Germinal center (tissue), 1 donor: ENCODE measurements around the gene LGALS7.
A peak's percentile ranks its signal among the peaks of the same experiment; 100 is the strongest.
"Not testable (repeated sequence)": the region's sequence is repeated elsewhere in the genome, so short reads cannot be mapped to it uniquely, and the experiment has no call there.

ENCODE experiments used
- DNase-seq: peaks from one replicate; pipeline ENCODE4 v3.0.0; 2012; ENCODE audit warnings: mixed read lengths, low spot score

LGALS7 gene

DNA sequence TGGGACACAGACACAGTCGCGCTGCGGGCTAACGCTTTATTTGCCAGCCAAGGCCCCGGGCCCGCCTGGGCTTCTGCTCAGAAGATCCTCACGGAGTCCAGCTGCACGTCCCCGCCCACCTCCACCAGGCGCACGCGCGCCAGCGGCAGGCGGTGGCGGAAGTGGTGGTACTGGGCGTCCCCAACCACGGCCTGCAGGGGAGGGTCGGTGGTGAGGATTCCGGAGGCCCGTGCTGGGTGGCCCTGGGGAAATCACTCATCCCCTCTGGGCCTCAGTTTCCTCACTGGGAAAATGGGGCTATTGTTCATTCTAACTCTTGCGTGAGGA lies 2.4 kb downstream of the LGALS7 start:
- not testable (repeated sequence) for DNase-seq

DNA sequence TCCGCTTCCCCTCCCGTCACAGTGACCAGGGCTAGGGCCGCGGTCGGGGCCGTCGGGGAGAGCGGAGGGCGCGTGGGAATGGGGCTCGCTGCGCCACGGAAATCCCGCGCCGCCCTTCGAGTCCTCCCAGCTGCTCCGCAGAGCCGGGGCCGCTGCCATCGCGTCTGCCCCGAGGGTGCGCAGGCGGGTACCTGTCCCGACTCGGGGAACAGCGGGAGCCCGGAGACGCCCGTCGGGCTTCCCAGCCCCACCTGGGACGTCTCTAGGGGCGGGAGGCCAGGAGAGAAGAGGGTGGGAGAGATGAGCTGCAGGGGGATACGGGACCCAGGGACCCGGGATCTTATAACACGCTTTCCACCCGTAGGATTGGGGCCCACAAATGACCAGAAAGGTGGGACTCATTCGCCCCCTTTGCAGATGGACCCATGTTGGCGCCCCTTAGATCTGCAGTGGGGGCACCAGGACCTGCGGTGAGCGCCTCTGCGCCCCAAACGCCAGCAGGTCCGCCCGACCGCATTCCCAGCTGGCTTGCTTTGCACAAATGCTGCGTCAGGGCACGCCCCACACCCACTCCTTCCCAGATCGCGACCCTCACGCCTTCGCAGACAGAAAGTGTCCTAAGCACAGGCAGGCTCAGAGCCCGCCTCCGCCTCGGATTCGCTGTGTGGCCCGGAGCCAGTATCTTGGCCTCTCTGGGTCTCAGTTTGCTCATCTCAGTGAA lies 2.9 kb downstream of the LGALS7 start:
- not testable (repeated sequence) for DNase-seq

DNA sequence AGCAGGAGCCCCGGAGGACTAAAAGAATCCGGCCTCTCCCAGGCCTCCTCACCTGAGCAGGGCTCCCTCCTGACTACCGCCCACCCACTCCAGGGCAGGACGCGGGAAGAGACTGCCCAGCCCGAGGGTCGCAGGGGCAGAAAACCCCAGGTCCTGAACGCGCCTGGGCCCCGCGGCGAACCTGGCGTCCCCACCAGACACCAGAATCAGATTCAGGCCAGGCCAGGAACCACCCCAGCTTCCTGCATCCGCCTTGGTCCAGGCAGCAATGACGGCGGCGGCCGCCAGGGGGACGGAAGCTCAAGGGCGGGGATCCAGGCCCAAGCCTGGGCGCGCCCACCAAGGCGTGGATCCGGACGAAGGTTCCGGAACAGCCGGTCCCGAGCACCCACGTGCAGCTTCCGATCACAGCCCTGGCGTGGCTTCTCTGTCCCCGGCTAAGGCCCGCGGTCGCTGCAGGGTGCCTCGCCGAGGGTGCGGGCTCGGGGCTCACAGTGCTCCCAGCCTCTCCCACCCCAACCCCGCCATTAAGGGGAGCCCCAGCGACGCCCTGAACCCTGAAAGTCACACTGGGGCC lies 3.6 kb downstream of the LGALS7 start:
- DNase-seq, result peak; percentile 92

DNA sequence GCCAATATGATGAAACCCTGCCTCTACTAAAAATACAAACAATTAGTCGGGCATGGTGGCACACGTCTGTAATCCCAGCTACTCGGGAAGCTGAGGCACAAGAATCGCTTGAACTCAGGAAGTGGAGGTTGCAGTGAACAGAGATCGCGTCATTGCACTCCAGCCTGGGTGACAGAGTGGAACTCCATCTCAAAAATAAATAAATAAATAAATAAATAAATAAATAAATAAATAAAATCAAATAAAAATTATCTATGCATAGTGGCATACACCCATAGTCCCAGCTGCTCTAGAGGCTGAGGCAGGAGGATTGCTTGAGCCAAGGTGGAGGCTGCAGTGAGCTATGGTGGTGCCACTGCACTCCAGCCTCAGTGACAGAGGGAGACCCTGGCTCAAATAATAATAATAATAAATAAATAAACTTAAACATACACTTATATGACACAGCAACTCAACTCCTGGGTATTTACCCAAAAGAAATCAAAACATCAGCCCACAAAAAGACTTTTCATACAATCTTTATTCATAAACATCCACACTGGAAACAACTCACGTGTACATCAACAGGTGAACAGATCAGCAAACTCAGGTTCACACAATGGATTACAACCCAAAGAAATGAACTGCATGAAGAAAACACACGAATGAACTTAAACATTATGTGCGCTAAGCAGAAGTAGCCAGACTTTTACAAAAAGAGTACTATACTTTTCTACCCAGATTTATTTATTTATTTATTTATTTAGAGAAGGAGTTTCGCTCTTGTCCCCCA lies 6.9 kb downstream of the LGALS7 start:
- DNase-seq, result no peak

DNA sequence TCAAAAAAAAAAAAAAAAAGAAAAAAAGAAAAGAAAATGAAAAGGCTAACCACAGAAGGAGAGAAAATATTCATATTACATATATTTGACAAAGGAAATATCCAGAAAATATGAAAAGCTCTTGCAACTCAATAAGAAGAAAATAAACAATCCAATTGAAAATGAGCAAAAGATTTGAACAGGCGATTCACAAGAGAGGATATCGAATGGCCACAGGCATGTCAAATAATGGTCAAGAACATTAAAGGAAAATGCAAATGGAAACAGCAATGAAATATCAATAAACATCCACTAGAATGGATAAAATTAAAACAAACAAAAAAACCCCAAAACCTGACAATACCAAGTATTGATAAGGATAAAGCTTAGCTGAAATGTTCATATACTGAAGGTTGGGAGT lies 8.1 kb downstream of the LGALS7 start:
- no peak for DNase-seq

DNA sequence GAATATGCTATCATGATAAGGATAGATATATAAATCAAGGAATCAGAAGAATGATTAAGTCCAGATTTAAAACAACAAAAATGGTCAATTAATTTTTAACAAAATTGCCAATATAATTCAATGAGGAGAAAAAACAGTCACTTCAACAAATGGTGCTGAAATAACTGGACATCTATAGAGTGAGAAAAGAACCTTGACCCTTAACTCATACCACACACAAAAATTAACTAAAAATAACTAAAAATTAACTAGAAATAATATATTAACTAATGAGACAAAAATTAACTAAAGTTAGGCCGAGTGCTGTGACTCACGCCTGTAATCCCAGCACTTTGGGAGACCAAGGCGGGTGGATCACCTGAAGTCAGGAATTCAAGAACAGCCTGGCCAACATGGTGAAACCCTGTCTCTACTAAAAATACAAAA lies 9.5 kb downstream of the LGALS7 start:
- no peak for DNase-seq

DNA sequence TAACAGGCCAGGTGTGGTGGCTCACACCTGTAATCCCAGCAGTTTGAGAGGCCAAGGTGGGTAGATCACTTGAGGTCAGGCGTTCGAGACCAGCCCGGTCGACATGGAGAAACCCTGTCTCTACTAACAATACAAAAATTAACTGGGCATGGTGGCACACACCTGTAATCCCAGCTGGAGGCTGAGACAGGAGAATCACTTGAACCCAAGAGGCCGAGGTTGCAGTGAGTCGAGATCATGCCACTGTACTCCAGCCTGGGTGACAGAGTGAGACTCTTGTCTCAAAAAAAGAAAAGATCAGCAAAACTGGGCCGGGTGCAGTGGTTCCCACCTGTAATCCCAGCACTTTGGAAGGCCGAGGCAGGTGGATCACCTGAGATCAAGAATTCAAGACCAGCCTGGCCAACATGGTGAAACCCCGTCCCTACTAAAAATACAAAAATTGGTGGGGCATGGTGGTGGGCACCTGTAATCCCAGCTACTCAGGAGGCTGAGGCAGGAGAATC lies 11.4 kb downstream of the LGALS7 start:
- not testable (repeated sequence) for DNase-seq

DNA sequence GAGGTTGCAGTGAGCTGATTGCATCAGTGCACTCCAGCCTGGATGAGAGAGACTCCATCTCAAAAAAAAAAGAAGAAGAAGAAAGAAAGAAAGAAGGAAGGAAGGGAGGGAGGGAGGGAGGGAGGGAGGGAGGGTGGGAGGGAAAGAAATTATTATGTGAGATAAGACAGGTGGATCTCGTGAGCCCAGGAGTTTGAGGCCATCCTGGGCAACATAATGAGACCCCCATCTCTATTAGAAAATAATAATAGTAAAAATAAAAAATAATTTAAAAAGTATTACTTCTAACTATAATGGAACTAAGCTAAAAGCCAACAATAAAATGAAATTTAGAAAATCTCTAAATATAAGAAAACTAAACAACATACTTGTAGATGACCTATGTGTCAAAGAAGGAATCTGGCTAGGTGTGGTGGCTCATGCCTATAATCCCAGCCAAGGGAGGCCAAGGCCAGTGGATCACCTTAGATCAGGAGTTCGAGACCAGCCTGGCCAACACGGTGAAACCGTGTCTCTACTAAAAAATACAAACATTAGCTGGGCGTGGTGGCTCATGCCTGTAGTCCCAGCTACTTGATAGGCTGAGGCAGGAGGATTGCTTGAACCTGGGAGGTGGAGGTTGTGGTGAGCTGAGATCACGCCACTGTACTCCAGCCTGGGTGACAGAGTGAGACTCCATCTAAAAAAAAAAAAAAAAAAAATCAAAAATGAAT lies 12.4 kb downstream of the LGALS7 start:
- DNase-seq, result not testable (repeated sequence)

DNA sequence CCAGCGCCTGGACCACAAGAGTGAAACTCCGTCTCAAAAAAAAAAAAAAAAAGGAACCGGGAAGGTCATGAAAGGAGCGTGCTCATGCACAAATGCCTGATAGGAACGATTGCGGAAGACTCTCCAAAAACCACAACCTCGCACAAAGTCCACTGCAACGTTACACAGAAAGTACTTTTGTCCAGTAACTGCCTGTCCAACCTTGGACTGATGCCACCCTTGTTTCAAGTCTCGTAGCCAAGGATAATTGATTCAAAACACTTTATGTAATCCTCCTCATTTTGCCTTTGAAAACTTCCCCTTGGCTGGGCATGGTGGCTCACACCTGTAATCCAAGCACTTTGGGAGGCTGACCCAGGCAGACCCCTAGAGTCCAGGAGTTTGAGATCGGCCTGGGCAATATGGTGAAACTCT lies 13.7 kb downstream of the LGALS7 start:
- no peak for DNase-seq

DNA sequence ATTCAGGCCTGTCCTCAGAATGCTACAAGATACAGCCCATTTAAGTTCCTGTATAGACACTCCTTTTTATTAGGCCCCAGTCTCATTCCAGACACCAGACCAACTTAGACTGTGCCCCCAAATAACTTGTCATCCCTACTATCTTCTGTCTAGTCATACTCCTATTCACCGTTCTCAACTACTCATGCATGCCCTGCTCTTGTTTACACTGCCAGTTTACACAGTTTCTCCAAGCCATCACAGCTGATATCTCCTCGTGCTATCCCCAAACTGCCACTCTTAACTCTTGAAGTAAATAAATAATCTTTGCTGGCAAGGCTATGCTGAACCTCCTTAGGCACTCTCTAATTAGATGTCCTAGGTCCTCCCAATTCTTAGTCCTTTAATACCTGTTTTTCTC lies 19.1 kb downstream of the LGALS7 start:
- not testable (repeated sequence) for DNase-seq

DNA sequence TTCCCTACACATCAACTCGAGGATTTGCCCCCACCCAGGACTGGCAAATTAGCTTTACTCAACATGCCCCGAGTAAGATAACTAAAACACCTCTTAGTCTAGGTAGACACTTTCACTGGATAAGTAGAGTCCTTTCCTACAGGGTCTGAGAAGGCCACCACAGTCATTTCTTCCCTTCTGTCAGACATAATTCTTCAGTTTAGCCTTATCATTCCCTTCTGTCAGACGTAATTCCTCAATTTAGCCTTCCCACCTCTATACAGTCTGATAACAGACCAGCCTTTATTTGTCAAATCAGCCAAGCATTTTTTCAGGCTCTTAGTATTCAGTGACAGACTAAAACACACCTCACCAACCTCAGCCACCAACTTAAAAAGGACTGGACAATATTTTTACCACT lies 19.5 kb downstream of the LGALS7 start:
- not testable (repeated sequence) for DNase-seq

DNA sequence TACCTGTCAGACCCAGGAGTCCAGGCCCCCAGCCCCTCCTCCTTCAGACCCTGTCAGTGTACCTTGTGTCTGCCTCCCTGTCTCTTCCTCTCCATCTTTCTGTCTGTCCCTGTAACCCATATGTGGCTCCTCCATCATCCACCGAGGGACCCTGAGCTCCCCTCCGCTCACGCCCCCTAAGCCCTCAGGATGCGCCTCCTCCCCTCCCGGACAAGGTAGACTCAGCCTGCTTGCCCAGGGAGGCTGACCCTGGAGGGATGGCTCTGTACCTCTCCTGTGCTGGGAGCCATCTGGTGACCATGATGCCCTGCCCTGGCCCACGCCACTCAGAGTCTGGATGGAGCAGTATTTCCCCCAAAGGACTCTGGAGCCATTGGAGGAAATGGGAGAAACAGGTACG lies 28.0 kb downstream of the LGALS7 start:
- no peak for DNase-seq

DNA sequence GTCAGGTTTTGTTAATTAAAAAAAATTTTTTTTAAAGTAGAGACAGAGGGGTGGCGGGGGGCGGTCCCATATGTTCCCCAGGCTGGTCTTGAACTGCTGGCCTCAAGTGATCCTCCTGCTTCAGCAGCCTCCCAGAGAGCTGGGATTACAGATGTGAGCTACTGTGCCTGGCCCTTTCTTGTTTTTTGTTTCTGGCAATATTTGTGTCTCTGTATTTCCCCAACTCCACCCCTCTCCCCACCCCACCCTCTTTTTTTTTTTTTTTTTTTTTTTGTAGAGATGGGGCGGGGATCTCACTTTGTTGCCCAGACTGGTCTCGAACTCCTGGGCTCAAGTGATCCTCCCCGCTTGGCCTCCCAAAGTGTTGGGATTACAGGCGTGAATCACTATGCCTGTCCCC lies 28.4 kb downstream of the LGALS7 start:
- DNase-seq, result no peak

DNA sequence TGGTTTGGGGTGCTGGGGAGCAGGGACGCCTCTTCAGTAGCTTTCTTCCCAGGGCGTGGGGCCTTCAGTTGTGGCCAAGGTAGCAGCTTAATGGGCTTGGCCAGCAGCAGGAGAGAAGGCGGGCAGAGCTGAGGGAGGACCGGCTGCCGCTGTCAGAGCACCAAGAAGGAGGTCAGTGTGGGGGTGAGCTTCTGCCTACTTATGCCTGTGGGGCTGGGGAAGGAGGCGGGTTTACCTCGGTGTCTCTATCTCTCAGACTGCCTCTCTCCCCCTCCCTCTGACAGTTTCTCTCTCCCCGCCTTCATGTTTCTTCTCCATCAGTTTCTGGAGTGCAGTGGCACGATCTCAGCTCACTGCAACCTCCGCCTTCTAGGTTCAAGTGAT lies 29.0 kb downstream of the LGALS7 start, which contains the start of gene CAPN12:
TSS of gene CAPN12 (minus strand) at position 177 of the 384 bp plus-strand sequence. CDS start 309 bp downstream, outside the sequence.
- no peak for DNase-seq

DNA sequence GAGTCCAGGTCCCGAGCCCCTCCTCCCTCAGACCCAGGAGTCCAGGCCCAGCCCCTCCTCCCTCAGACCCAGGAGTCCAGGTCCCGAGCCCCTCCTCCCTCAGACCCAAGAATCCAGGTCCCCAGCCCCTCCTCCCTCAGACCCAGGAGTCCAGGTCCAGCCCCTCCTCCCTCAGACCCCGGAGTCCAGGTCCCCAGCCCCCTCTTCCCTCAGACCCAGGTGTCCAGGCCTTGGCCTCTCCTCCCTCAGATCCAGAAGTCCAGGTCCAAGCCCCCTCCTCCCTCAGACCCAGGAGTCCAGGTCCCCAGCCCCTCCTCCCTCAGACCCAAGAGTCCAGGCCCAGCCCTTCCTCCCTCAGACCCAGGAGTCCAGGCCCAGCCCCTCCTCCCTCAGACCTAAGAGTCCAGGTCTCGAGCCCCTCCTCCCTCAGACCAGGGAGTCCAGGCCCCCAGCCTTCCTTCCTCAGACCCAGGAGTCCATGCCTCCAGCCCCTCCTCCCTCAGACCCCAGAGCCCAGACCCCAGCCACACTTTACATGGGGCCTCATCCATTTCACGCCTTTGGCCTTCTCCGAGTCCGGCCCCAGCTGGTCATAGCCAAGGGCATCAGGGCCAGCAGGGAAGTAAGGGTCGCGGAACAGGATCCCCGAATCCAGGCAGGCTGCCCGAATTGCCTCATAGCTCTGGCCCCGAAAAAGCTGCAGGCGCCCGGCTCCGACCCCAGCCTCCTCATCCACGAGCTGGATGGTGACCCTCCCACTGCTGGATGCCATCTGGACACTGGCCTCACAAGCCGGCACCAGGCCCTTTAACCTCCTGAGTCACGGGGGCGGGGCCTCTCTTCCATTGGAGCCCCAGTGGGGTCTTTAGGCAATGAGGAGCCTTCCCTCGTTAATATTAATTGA lies 29.7 kb downstream of the LGALS7 start:
- no peak for DNase-seq

DNA sequence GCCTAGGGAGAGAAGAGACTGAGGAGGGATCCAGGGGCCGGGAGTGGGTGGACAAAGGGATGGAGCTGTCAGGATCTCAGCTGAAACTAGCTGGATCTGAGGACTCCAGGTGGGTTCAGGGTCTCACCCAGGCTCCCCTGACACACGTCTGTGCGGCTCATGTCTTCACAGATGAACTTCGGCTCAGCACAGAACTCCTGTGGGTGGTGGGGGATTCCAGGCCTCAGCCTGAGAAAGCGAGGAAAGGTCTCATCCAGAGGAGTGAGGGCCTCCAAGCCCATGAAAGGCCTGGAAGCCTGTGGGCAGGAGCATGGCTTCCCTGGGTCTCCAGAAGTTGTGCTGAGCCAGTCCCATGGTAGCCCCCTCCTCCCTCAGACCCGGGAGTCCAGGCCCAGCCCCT lies 30.4 kb downstream of the LGALS7 start:
- no peak for DNase-seq

DNA sequence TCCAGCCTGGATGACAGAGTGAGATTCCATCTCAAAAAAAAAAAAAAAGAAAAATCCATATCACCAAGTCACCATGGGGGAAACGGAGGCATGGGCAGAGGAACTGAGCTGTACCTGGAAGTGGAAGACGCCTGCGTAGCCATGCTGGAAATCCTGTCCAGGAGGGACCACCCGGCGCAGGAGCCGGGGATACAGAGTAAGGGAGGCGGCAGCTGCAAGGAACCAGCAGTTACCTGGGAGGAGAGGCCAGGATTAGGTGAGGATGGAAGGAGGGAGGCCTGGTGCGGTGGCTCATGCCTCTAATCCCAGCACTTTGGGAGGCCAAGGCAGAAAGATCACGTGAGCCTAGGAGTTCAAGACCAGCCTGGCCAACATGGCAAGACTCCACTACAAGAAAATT lies 31.0 kb downstream of the LGALS7 start:
- DNase-seq, result no peak

DNA sequence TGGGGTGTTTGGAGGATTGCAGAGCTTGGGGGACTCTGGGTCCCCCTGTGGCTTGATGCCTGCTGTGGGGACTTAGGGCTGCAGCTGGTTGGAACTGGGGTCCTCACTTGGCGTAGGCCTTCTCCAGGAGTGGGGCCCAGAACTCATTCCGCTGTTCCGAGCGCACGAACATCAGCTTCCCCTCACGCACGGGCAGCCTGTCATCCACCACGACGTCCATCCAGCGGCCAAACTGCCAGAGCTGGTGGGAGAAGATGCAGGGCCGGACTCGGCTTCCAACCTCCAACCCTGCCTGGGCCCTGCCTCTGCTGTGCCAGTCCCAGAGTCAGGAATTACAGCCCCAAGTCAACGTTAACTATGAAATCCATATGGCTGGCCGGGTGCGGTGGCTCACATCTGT lies 31.6 kb downstream of the LGALS7 start:
- DNase-seq, result no peak

DNA sequence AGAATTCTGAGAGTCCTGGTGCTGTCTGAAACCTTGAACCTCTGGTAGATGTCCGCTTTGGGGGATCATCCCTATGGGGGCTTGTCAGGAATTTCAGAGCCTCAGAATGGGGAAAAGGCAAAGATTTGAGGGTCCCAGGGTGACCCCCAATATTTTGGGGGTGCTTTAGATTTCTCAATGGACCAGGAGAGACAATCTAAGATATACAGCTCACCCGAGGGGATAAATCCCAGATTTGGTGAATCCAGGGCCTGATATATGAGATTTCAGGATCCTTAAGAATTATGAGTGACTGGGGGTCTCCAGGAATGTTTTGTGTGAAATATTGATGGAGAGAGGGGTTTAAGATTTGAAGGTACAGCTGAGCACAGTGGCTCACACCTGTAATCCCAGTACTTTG lies 32.4 kb downstream of the LGALS7 start:
- DNase-seq, result no peak

DNA sequence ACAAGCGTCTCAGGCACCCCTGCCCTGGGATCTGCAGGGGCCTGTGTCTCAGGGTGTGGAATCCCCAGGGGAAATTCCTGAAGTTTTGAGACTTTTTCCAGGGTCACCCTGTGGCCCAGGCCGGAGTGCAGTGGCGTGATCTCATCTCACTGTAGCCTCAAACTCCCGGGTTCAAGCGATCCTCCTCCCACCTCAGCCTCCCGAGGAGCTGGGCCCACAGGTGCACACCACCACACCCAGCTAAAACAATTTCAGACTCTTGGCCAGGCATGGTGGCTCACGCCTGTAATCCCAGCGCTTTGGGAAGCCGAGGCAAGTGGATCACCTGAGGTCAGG lies 33.1 kb downstream of the LGALS7 start:
- no peak for DNase-seq

DNA sequence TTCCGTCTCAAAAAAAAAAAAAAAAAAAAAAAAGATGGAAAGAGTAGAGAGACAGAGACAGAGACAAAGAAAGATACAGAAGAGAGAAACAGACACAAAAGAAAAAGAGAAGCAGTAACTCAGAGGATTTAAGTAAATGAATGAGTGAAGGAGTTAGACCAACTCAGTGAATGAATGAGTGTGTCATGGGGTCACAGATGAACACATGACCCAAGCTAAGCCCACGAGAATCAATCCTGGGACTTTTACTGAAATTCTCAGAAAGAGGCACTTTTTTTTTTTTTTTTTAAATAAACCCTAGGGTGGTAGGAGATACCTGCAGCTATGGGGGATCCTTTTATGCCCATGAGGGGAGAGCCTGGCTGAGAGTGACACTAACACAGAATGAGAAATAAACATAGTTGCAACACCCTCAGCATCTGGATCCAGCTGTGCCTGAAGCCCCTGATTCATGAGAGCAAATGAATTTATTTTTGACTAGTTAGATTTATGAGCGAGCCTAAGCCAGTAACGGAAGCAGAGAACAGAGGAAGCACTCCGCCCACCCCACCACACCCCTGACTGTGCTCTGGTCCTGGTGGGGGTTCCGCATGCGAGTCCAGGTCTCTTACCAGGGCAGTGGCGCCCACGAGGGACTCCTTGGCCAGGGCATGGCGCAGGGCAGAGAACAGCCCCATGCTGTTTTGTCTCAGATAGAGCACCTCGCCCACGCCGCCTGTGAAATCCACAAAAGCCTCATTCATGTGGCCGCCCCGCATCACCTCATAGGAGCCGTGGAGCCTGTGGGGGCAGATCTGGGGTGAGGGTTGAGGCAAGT lies 33.7 kb downstream of the LGALS7 start:
- DNase-seq, result no peak
